NCI-H82 treated with DMSO at 0.1 percent for 48 hours (cell line): ENCODE results near the gene DYRK1A.

Experiments used
- DNase-seq: peaks from one replicate; lab custom pipeline; 2025; ENCODE audit not compliant: unreplicated experiment; lab: John Stamatoyannopoulos, UW

DYRK1A gene

GRCh38 chr21:37475186-37475868 lies 108.8 kb downstream of the DYRK1A start:
- DNase-seq = no peak

- no peak for DNase-seq
Measured at GRCh38 chr21:37478794-37479193, 112.2 kb downstream of the DYRK1A start.

GRCh38 chr21:37483776-37484175 lies 117.2 kb downstream of the DYRK1A start:
- no peak for DNase-seq

- DNase-seq = no peak
Measured at GRCh38 chr21:37484535-37485474, 118.2 kb downstream of the DYRK1A start.

GRCh38 chr21:37489553-37489952 lies 123.0 kb downstream of the DYRK1A start:
- DNase-seq = no peak

GRCh38 chr21:37490084-37490483 lies 123.5 kb downstream of the DYRK1A start:
- DNase-seq = no peak

- no peak for DNase-seq
Measured at GRCh38 chr21:37496972-37497371, 130.4 kb downstream of the DYRK1A start.

- DNase-seq = no peak
Measured at GRCh38 chr21:37498664-37499063, 132.1 kb downstream of the DYRK1A start.

GRCh38 chr21:37502947-37503346 lies 136.4 kb downstream of the DYRK1A start:
- no peak for DNase-seq

- DNase-seq = no peak
Measured at GRCh38 chr21:37503848-37504467, 137.4 kb downstream of the DYRK1A start.

GRCh38 chr21:37505963-37506362 lies 139.4 kb downstream of the DYRK1A start:
- DNase-seq = no peak

- no peak for DNase-seq
Measured at GRCh38 chr21:37507716-37508115, 141.1 kb downstream of the DYRK1A start.

- DNase-seq = no peak
Measured at GRCh38 chr21:37508341-37508740, 141.8 kb downstream of the DYRK1A start.

GRCh38 chr21:37509802-37510393 lies 143.3 kb downstream of the DYRK1A start:
- no peak for DNase-seq

- DNase-seq = no peak
Measured at GRCh38 chr21:37511848-37512247, 145.3 kb downstream of the DYRK1A start.

- no peak for DNase-seq
Measured at GRCh38 chr21:37513383-37513782, 146.8 kb downstream of the DYRK1A start.

- DNase-seq = no peak
Measured at GRCh38 chr21:37514038-37514667, 147.6 kb downstream of the DYRK1A start.

- no peak for DNase-seq
Measured at GRCh38 chr21:37516998-37517397, 150.4 kb downstream of the DYRK1A start.

GRCh38 chr21:37520801-37521200 lies 154.2 kb downstream of the DYRK1A start:
- DNase-seq = no peak

GRCh38 chr21:37521658-37522057 lies 155.1 kb downstream of the DYRK1A start:
- no peak for DNase-seq
